Activated B cell treated with CpG ODN at 0.5 μM for 24 hours (primary cell): ENCODE measurements around the gene DNAJC5. TPM values are rescaled to one million over a fixed set of nuclear protein-coding genes. Genes with fewer than 3 reads are reported as not detected.

Source experiments
- ATAC-seq: fragments of 200-7000 bp; cut with Tn5 transposase; one replicate; pipeline ENCODE4 v1.10.0; 2021; ENCODE audit warnings: low read depth, mild to moderate bottlenecking, moderate library complexity
- CTCF ChIA-PET: fragments of 350-600 bp; sonication (Branson Sonifier 250); formaldehyde crosslinking; loops from one replicate; lab custom pipeline; 2021; ENCODE audit warnings: antibody characterized with exemption; lab: Charles Lee
- POLR2A ChIA-PET: fragments of 350-600 bp; sonication (Branson Sonifier 250); formaldehyde crosslinking; loops from one replicate; lab custom pipeline; 2021; ENCODE audit warnings: antibody characterized with exemption; lab: Charles Lee
- DNase-seq: peaks from one replicate; pipeline ENCODE4 v3.0.0; 2022
- H3K27ac Mint-ChIP-seq: one replicate; pipeline ENCODE4 v1.8.0; 2020; ENCODE audit warnings: mixed read lengths
- H3K27me3 Mint-ChIP-seq: one replicate; pipeline ENCODE4 v1.8.0; 2021; ENCODE audit warnings: mixed read lengths
- H3K36me3 Mint-ChIP-seq: one replicate; pipeline ENCODE4 v1.8.0; 2021; ENCODE audit warnings: low read depth, mixed read lengths
- H3K4me1 Mint-ChIP-seq: one replicate; pipeline ENCODE4 v1.8.0; 2021; ENCODE audit warnings: mixed read lengths
- H3K4me3 Mint-ChIP-seq: one replicate; pipeline ENCODE4 v1.8.0; 2020; ENCODE audit warnings: mild to moderate bottlenecking, mixed read lengths
- H3K9me3 Mint-ChIP-seq: one replicate; pipeline ENCODE4 v1.8.0; 2020; ENCODE audit warnings: mixed read lengths
- intact Hi-C: fragments of 100-400 bp; cut with micrococcal nuclease; formaldehyde crosslinking; loops from one replicate; pipeline ENCODE4 v1.15.1; 2024
- total RNA-seq: library from RNA; stranded (reverse); gene quantifications from 2 replicates; pipeline ENCODE4 v1.2.3, GENCODE V29; 2022
- TF ChIP-seq, protein P1 (sequence below): fragments of 200-600 bp; IDR thresholded peaks from one replicate; pipeline ENCODE4 v1.8.0; 2022; ENCODE audit warnings: antibody characterized with exemption, mild to moderate bottlenecking

Gene DNAJC5
- total RNA-seq, 1 donor from 2014 or later: 28.6 TPM

DNA sequence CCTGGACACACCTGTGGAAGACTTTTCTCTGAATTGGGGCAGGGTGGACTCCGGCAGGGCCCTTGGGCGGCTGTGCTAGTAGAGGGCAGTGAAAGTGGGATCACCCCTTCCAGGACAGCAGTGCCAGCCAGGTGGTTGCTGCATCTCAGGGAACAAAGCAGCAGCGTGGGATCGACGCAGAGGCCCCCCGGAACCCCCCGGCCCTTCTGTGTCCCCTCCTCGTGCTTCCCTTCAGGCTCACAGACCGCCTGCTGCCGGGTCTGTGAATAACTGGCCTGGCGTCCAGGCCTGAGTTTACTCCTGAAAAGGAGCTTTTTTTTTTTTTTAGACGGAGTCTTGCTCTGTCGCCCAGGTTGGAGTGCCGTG, 8.9 kb upstream of the DNAJC5 start:
- POLR2A ChIA-PET: no interaction called here
- Mint-ChIP-seq H3K27ac (no peak overlapping the region), H3K4me1 (no peaks in the 10 kb centered on the region), H3K27me3 (no peaks in the 10 kb centered on the region), H3K36me3 (peaks cover 71% of the 10 kb centered on the region), H3K9me3 (no peaks in the 10 kb centered on the region), H3K4me3 (no peak overlapping the region)
- DNase-seq: no peak
- intact Hi-C loops: no loop called here
- TF ChIP-seq, protein P1, sequence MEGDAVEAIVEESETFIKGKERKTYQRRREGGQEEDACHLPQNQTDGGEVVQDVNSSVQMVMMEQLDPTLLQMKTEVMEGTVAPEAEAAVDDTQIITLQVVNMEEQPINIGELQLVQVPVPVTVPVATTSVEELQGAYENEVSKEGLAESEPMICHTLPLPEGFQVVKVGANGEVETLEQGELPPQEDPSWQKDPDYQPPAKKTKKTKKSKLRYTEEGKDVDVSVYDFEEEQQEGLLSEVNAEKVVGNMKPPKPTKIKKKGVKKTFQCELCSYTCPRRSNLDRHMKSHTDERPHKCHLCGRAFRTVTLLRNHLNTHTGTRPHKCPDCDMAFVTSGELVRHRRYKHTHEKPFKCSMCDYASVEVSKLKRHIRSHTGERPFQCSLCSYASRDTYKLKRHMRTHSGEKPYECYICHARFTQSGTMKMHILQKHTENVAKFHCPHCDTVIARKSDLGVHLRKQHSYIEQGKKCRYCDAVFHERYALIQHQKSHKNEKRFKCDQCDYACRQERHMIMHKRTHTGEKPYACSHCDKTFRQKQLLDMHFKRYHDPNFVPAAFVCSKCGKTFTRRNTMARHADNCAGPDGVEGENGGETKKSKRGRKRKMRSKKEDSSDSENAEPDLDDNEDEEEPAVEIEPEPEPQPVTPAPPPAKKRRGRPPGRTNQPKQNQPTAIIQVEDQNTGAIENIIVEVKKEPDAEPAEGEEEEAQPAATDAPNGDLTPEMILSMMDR: no peak
- no peak for ATAC-seq
- CTCF ChIA-PET: interaction anchor here (0.7 to 1.1 kb wide), 2 partner anchors 88 to 389 kb away, joined by 3 read pairs; no protein-coding TSS in a partner anchor

DNA sequence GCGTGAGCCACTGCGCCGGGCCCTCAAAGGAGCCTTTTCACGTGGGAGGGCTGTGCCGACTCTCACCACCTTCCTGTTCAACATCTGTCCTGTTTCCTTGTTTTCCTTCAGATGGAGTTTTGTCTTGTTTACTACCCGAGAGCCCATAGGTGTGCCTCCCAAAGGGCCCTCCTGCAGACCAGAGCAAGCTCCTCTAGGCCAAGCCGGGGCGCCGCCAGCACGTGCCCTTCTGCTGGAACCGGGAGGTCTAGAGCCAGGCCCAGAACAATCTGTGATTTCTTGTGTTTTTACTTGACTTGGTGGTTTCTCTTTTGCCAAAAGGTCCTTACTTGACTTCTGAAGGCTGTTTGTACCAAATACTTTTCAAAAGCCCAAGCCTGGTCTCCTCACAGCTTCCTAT, 8.0 kb upstream of the DNAJC5 start:
- peaks cover 73% of the 10 kb centered on the region for H3K36me3 Mint-ChIP-seq
- DNase-seq: no peak

DNA sequence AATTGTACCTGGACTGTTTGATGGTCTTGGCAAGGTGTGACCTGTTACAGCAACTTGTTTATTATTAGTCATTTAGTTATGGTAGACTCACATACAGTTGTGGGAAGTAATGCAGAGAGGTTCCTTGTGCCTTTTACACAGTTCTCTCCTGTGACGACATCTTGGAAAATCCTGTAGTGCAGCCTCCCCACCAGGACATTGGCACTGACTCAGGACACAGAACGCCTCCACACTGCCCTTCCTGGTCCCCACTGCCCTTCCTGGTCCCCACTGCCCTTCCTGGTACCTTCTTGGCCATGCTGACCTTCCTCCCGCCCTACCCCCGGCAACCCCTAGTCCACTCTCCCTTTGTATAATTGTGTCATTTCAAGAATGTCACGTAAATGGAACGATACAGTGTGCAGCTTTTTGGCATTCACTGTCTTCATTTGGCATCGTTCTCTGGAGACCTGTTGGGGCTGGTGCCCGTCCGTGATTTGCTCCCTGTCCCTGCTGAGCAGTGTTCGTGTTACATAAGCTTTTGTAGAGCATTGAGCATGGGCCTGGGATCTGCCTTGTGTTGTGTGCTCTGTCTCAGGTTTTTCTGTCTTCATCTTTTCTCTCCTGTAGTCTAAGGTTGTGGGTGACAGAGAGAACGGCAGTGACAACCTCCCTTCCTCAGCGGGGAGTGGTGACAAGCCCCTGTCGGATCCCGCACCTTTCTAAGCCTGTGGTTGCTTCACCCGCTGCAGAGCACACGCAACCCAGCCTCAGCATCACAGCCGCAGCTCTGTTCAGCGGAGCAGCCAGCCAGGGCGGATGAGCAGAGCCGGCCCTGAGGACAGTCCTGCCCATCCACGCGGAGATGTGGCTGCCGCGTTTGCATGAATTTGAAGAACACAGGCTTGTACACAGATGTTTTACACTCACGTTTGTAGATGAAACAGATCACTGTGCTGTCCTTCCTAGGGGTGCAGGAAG, 5.4 kb upstream of the DNAJC5 start:
- H3K27me3 Mint-ChIP-seq: no peaks in the 10 kb centered on the region
- peaks cover 6% of the 10 kb centered on the region for H3K4me1 Mint-ChIP-seq
- TF ChIP-seq, protein P1: no peak
- ATAC-seq (no peak), DNase-seq (no peak)
- no peak overlapping the region for H3K4me3 Mint-ChIP-seq
- H3K27ac Mint-ChIP-seq: no peak overlapping the region
- intact Hi-C loops: no loop called here
- peaks cover 52% of the 10 kb centered on the region for H3K36me3 Mint-ChIP-seq
- CTCF ChIA-PET: no interaction called here
- POLR2A ChIA-PET: no interaction called here
- no peaks in the 10 kb centered on the region for H3K9me3 Mint-ChIP-seq

More for the DNA sequence above, 8.0 kb upstream of the DNAJC5 start:
- TF ChIP-seq, protein P1: no peak
- POLR2A ChIA-PET: no interaction called here
- CTCF ChIA-PET: interaction anchor here (0.7 to 1.3 kb wide), 2 partner anchors 349 to 390 kb away, joined by 3 read pairs; no protein-coding TSS in a partner anchor
- ATAC-seq: no peak
- H3K27me3 Mint-ChIP-seq: no peaks in the 10 kb centered on the region
- no peak overlapping the region for H3K27ac Mint-ChIP-seq
- H3K4me3 Mint-ChIP-seq: no peak overlapping the region
- intact Hi-C loops: no loop called here
- H3K4me1 Mint-ChIP-seq: no peaks in the 10 kb centered on the region
- no peaks in the 10 kb centered on the region for H3K9me3 Mint-ChIP-seq

DNA sequence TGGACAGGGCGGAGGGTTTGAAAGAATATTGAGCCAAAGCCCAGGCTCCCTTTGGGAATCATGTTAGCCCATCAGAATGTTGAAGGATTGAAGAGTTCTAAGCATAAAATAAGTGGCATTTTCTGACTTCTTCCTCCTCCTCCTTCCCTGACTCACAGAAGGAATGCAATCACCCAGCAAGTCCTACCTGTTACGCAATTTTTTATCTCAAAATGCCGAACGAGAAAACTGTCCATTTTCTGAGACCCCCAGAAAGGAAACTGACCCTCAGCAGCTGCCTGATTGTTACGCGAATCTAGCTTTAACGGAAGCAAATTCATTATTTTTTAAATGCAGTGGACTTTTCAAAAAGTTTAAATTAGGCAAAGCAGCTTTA, 4.7 kb upstream of the DNAJC5 start:
- POLR2A ChIA-PET: no interaction called here
- DNase-seq (no peak), ATAC-seq (no peak)
- intact Hi-C loops: no loop called here
- Mint-ChIP-seq H3K27ac (no peak overlapping the region), H3K4me1 (peaks cover 8% of the 10 kb centered on the region), H3K4me3 (no peak overlapping the region), H3K27me3 (no peaks in the 10 kb centered on the region), H3K36me3 (peaks cover 46% of the 10 kb centered on the region), H3K9me3 (no peaks in the 10 kb centered on the region)
- TF ChIP-seq, protein P1: no peak
- CTCF ChIA-PET: no interaction called here

DNA sequence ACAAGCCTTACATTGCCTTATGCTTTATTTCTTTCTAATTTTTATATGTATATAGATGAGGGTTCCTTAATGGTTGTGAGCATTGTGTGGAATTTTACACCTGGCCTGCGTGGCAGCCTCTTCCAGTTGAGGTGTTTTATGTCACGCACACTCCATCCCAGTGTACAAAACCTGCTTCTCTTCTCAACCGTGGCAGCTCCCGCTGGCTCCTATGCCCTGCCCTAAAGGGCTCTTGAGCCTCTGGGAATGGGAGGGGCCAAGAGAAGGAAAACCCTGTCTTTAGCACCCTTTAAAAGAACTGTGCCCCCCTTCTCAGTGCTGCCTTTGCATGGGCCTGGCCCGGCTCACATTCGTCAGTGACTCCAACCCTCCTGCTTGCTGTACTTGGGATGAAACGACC, 4.3 kb upstream of the DNAJC5 start:
- Mint-ChIP-seq H3K27me3 (no peaks in the 10 kb centered on the region), H3K9me3 (no peaks in the 10 kb centered on the region), H3K36me3 (peaks cover 43% of the 10 kb centered on the region), H3K4me1 (peaks cover 9% of the 10 kb centered on the region), H3K27ac (no peak overlapping the region), H3K4me3 (no peak overlapping the region)
- TF ChIP-seq, protein P1: no peak
- no peak for DNase-seq
- intact Hi-C loops: no loop called here
- ChIA-PET CTCF (no interaction called here), POLR2A (no interaction called here)
- no peak for ATAC-seq
